ENCODE data around the gene EYS. TPM values are rescaled to one million over a fixed set of nuclear protein-coding genes. Genes with fewer than 3 reads are reported as not detected.

The EYS gene
- total and polyA plus RNA-seq, 8 donors, result 0.55 to 0.58 TPM; not detected in 6

DNA sequence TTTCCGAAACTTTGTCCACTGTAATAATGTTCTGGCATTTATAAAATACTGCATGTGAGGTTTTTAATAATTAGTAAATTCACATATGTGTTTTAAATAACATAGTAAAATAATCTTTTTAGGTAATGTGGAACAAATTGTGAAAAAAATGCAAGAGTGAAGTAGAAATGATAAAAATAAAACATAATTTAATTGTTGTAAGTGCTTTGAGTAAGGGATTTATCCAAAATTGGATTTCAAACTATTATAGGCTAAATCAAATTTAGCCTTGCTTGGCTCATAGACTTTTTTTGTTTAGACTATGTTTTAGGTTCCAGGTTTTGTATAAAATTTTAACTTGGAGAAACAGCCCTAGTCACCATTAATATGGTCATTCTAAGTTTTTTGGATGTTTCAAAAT is 1041.9 kb downstream of the EYS start:
- TF ChIP-seq POLR2AphosphoS5 (IDR thresholded peaks at IDR 0.05) (no peak), EP300 (IDR thresholded peaks at IDR 0.05) (no peak), POLR2A (IDR thresholded peaks at IDR 0.05) (no peak)
- TF ChIP-seq, protein P1, sequence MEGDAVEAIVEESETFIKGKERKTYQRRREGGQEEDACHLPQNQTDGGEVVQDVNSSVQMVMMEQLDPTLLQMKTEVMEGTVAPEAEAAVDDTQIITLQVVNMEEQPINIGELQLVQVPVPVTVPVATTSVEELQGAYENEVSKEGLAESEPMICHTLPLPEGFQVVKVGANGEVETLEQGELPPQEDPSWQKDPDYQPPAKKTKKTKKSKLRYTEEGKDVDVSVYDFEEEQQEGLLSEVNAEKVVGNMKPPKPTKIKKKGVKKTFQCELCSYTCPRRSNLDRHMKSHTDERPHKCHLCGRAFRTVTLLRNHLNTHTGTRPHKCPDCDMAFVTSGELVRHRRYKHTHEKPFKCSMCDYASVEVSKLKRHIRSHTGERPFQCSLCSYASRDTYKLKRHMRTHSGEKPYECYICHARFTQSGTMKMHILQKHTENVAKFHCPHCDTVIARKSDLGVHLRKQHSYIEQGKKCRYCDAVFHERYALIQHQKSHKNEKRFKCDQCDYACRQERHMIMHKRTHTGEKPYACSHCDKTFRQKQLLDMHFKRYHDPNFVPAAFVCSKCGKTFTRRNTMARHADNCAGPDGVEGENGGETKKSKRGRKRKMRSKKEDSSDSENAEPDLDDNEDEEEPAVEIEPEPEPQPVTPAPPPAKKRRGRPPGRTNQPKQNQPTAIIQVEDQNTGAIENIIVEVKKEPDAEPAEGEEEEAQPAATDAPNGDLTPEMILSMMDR (IDR thresholded peaks at IDR 0.05), result no peak
- no peak overlapping the region for H3K4me3 ChIP-seq
- no peaks in the 10 kb centered on the region for H3K36me3 ChIP-seq
- H3K9me3 ChIP-seq, result no peaks in the 10 kb centered on the region
- intact Hi-C loops (cut with DNase I; ENCODE audit: low total_unique reads), result no loop called here
- 86 to 95% (median 92%) methylated on average over 1 of the region's 1 CpG for WGBS, 5 donors
- no peak overlapping the region for H3K27ac ChIP-seq
- no peaks in the 10 kb centered on the region for H3K4me1 ChIP-seq
- DNase-seq, result no peak
- no peaks in the 10 kb centered on the region for H3K27me3 ChIP-seq

DNA sequence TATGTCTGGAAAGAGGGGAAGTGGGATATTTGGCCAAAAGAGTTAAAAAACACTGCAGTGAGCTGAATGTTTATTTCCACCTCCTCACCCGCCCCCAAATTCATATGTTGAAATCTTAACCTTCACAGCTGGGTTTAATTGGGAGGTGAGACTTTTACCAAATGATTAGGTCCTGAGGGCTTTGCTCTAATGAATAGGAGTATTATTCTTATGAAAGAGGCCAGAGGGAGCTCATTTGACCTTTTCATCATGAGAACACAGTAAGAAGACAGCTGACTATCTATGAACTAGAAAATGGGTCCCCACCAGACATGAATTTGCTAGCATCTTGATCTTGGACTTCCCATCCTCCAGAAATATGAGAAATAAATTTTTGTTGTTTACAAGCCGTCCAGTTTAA is 1042.5 kb downstream of the EYS start:
- no peaks in the 10 kb centered on the region for H3K9me3 ChIP-seq

GRCh38 chr6:64644024-64644423 is 1063.0 kb downstream of the EYS start:
- intact Hi-C loops (cut with DNase I; ENCODE audit: low total_unique reads), result no loop called here
- WGBS, 5 donors, result 20 to 64% (median 27%) methylated on average over 1 of the region's 1 CpG

More for the DNA sequence above, 1042.5 kb downstream of the EYS start:
- H3K4me1 ChIP-seq, result no peaks in the 10 kb centered on the region
- intact Hi-C loops (cut with DNase I; ENCODE audit: low total_unique reads), result no loop called here
- H3K4me3 ChIP-seq, result no peak overlapping the region
- WGBS, 5 donors, result 65 to 87% (median 78%) methylated on average over 2 of the region's 2 CpGs
- no peaks in the 10 kb centered on the region for H3K27me3 ChIP-seq
- DNase-seq, result no peak
- TF ChIP-seq, protein P1 (IDR thresholded peaks at IDR 0.05), result no peak
- TF ChIP-seq EP300 (IDR thresholded peaks at IDR 0.05) (no peak), POLR2AphosphoS5 (IDR thresholded peaks at IDR 0.05) (no peak), POLR2A (IDR thresholded peaks at IDR 0.05) (no peak)
- H3K36me3 ChIP-seq, result no peaks in the 10 kb centered on the region
- no peak overlapping the region for H3K27ac ChIP-seq

DNA sequence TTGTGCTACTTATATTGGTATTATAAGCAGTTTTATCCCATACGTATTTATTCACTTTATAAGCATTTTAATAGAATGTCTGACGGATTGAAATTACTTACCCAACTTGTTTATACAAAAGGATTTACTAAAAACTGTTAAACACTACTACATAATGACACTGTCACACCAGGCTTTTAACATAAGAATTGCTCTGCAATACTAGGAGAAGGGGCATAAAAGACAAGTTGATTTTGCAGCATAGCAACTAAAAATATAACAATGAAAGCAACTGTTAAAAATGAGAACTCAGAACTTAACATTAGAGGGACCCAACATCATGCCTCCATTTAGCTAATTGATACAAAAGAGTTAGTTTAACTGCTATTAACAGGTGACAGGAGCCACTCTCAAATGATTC is 1076.1 kb downstream of the EYS start:
- WGBS, 5 donors, result 46 to 64% (median 53%) methylated on average over 2 of the region's 2 CpGs
- Histone ChIP-seq H3K36me3 (no peaks in the 10 kb centered on the region), H3K4me3 (no peak overlapping the region), H3K9me3 (no peaks in the 10 kb centered on the region), H3K27ac (no peak overlapping the region), H3K27me3 (no peaks in the 10 kb centered on the region), H3K4me1 (no peaks in the 10 kb centered on the region)
- DNase-seq, result no peak
- TF ChIP-seq EP300 (IDR thresholded peaks at IDR 0.05) (no peak), POLR2AphosphoS5 (IDR thresholded peaks at IDR 0.05) (no peak), POLR2A (IDR thresholded peaks at IDR 0.05) (no peak)
- TF ChIP-seq, protein P1 (IDR thresholded peaks at IDR 0.05), result no peak
- intact Hi-C loops (cut with DNase I; ENCODE audit: low total_unique reads), result no loop called here

More at GRCh38 chr6:64644024-64644423, 1063.0 kb downstream of the EYS start:
- Histone ChIP-seq H3K9me3 (no peaks in the 10 kb centered on the region), H3K27me3 (no peaks in the 10 kb centered on the region), H3K36me3 (no peaks in the 10 kb centered on the region), H3K4me3 (no peak overlapping the region), H3K27ac (no peak overlapping the region), H3K4me1 (no peaks in the 10 kb centered on the region)
- DNase-seq, result no peak
- TF ChIP-seq EP300 (IDR thresholded peaks at IDR 0.05), result no peak
- TF ChIP-seq, protein P1 (IDR thresholded peaks at IDR 0.05), result no peak
- no peak for TF ChIP-seq POLR2AphosphoS5 (IDR thresholded peaks at IDR 0.05)

All from stomach (tissue), 9 donors.